Tibial nerve (tissue), 4 donors: ENCODE data around the gene TSGA10.

ENCODE experiments used
- EP300 ChIP-seq, 2 donors: sonication (generic); formaldehyde crosslinking; IDR thresholded peaks; one replicate each; pipeline ENCODE4 v1.6.1; 2017; ENCODE audit warnings: antibody characterized with exemption in 2 of 2, mild to moderate bottlenecking in 1 of 2
- POLR2A ChIP-seq, 2 donors: fragments of 450-650 bp; IDR thresholded peaks; one replicate each; pipeline ENCODE4 v1.6.1; 2017; ENCODE audit warnings: antibody characterized with exemption in 2 of 2, mild to moderate bottlenecking in 2 of 2, moderate library complexity in 2 of 2
- TF ChIP-seq, protein P1 (sequence below), 5 experiments: fragments of 200-600 bp in 3 of 5; fragments of 450-650 bp in 2 of 5; sonication (generic) in 3 of 5; IDR thresholded peaks; one replicate each; pipeline ENCODE4 v1.5.1; 2016 to 2019; ENCODE audit warnings: antibody characterized with exemption in 5 of 5, mild to moderate bottlenecking in 3 of 5, moderate library complexity in 2 of 5

DNA sequence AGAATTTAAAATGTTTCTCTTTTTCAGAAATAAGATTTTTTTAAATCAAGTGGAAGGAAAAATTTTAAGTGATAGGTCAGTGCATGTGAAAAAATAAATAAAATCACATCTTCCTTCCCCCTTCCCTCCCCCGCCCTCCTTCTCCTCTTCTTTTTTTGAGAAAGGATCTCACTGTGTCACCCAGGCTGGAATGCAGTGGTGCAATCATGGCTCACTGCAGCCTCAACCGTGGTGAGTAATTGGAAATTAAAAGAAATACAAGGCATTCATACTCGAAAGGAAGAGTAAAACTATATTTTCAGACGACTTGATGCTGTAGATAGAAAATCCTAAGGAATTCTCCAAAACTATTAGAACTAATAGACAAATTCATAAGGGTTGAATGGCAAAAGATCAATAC lies 201.8 kb downstream of the TSGA10 start:
- no peak for TF ChIP-seq POLR2A (IDR thresholded peaks at IDR 0.05)
- TF ChIP-seq, protein P1, sequence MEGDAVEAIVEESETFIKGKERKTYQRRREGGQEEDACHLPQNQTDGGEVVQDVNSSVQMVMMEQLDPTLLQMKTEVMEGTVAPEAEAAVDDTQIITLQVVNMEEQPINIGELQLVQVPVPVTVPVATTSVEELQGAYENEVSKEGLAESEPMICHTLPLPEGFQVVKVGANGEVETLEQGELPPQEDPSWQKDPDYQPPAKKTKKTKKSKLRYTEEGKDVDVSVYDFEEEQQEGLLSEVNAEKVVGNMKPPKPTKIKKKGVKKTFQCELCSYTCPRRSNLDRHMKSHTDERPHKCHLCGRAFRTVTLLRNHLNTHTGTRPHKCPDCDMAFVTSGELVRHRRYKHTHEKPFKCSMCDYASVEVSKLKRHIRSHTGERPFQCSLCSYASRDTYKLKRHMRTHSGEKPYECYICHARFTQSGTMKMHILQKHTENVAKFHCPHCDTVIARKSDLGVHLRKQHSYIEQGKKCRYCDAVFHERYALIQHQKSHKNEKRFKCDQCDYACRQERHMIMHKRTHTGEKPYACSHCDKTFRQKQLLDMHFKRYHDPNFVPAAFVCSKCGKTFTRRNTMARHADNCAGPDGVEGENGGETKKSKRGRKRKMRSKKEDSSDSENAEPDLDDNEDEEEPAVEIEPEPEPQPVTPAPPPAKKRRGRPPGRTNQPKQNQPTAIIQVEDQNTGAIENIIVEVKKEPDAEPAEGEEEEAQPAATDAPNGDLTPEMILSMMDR (IDR thresholded peaks at IDR 0.05) = no peak
- no peak for TF ChIP-seq EP300 (IDR thresholded peaks at IDR 0.05)
